Heart left ventricle (tissue), 13 donors: ENCODE data around the gene ARHGAP40.

ENCODE experiments used
- POLR2A ChIP-seq, 2 donors: fragments of 450-650 bp; IDR thresholded peaks; one replicate each; pipeline ENCODE4 v1.6.1; 2017; ENCODE audit warnings: antibody characterized with exemption in 2 of 2, mild to moderate bottlenecking in 2 of 2, moderate library complexity in 2 of 2
- TF ChIP-seq, protein P1 (sequence below), 12 donors: fragments of 200-600 bp; sonication (generic) in 4 of 12; IDR thresholded peaks; one replicate each; pipeline versions ENCODE4 v1.5.0 to v1.8.0; 2018 to 2022; ENCODE audit warnings: antibody characterized with exemption in 12 of 12, mild to moderate bottlenecking in 5 of 12
- donor health status: ischemic (EF 13 %, LVEDD 7.1; RV severe dilation, severe dysfunction).
- donor health status: DM: no; HTN: yes; CAD: no.
- donor health status: DM: no; HTN: no; CAD: no.
- donor health status: ischemic (EF 25% LVEDD 6.9; RV normal size, moderate dysfunction).
- donor health status: ischemic (EF 25% LVEDD 5.7; RV mildly dilated, moderate dysfunction).
- donor health status: ischemic (EF 35%, LVEDD 5.7; RV mildly dilated, moderate dysfunction).
- donor health status: nonischemic (EF 11% LVEDD 7.7; RV severe dilation, severe dysfunction).
- donor health status: DM: yes; HTN: yes; CAD: no.
- donor health status: PGD.
- donor health status: ischemic (EF 29% LVEDD 5.4; RV normal size, mild dysfunction).
- donor health status: nonischemic (EF 23%, LVEDD 6.1; RV moderate dilation, normal function).

DNA sequence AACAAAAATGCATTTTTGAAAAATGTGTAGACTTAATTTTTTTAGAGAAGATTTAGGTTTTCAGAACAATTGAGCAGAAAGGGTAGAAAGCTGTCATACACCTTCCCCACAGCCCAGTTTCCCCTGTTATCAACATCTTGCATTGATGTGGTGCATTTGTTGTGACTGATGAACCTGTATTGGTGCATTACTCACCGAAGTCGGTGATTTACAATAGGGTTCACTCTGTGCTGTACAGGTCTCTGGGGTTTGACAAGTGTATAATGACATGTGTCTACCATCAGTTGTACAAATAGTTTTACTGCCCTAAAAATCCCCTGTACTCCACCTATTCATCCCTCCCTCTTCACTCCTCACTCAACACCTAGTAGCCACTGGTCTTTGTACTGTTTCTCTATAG, 44.4 kb upstream of the ARHGAP40 start:
- TF ChIP-seq, protein P1, sequence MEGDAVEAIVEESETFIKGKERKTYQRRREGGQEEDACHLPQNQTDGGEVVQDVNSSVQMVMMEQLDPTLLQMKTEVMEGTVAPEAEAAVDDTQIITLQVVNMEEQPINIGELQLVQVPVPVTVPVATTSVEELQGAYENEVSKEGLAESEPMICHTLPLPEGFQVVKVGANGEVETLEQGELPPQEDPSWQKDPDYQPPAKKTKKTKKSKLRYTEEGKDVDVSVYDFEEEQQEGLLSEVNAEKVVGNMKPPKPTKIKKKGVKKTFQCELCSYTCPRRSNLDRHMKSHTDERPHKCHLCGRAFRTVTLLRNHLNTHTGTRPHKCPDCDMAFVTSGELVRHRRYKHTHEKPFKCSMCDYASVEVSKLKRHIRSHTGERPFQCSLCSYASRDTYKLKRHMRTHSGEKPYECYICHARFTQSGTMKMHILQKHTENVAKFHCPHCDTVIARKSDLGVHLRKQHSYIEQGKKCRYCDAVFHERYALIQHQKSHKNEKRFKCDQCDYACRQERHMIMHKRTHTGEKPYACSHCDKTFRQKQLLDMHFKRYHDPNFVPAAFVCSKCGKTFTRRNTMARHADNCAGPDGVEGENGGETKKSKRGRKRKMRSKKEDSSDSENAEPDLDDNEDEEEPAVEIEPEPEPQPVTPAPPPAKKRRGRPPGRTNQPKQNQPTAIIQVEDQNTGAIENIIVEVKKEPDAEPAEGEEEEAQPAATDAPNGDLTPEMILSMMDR (IDR thresholded peaks at IDR 0.05) = no peak
- TF ChIP-seq POLR2A (IDR thresholded peaks at IDR 0.05) = no peak
